Activated effector memory CD4-positive, alpha-beta T cell treated with Interleukin-2 at 50 U/mL for 16 hours (primary cell): Measurements from ENCODE around the gene HECTD3.

Source experiments
- DNase-seq: peaks from one replicate; pipeline ENCODE4 v3.0.0-alpha.2; 2020

Gene HECTD3

DNA sequence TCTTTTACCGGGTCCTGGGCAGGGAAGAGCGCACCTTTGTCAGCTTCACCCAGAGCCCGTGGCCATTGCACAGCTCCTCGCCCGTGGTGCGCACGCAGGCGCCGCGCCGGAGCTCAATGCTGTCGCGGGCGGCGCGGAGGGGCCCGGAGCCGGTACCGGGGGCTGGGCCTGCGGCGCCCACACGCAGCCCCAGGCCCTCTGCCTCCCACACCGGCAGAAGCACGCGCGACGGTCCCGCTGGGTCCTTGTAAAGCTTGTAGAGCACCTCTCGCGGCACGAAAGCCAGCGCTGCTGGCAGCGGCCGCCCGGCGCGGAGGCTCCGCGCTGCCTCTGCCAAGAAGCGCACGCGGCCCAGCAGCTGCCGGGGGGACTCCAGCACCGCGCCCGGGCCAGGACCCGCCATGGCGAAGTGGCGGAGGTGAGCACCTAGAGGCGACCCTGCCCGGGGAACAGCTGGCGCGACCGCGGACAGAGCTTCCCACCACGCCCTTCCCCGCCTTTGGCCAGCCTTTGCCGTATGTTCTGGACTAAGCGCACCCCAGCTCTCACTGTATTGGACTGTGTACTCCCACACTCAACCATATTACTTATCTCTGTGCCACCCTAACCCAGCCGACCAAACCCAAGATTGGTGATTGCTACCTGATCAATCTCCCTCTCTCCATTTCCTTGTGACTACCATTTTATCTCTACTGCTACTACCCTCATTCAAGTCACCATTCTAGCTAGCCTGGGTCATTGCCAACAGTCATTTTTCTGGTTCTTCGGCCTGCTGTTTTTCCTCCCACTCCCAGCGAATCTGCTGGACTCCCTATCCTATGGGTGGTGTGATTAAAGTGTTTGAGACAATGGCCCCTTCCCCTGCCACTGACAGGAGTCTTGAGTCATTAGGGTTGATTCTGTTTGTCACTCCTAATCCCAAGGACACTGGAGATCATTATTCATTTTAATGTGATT, at the start of gene HECTD3:
Gene HECTD3, minus strand, starts transcription at position 470 of the 957 bp plus-strand sequence. Its CDS starts 67 bp downstream, at position 403.
- DNase-seq, result peak; percentile 68

DNA sequence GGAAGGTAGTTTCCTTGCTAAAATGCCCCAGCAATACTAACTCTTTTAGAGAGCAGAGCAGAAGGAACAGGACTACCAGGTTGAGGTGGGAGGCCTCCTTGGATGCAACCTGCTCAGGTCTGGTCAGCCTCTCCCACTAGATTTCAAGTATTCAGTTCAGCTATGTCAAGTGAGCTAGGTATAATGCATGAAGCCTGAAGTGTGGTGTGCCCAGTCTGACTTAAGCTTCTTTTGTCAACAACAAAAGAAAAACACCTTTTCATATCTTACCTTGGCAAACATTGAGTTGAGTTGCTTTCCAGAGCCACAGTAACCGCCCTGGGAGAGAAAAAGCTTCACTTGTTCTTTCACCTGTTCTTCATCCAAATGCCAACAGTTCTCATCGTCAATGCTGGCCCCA, 48.7 kb upstream of the HECTD3 start:
- DNase-seq, result no peak

DNA sequence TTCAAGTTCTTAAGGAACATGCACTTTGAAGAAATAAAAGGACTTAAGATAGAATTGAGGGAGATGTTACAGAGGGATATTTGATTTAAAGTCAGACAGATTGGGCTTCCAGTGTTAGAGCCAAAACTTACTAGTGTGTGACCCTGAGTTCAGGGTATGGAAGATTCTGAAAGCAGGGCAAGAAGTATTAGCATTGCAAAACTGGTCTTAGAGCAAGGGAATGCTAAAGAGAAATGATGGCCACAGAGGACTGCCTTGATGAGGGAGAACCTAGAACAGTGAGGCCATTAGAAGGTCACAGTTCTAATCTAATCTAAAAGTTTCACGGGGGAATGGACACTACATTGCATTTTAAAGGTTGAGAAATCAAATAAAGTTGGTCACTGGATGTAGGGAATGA, 46.4 kb upstream of the HECTD3 start:
- no peak for DNase-seq

DNA sequence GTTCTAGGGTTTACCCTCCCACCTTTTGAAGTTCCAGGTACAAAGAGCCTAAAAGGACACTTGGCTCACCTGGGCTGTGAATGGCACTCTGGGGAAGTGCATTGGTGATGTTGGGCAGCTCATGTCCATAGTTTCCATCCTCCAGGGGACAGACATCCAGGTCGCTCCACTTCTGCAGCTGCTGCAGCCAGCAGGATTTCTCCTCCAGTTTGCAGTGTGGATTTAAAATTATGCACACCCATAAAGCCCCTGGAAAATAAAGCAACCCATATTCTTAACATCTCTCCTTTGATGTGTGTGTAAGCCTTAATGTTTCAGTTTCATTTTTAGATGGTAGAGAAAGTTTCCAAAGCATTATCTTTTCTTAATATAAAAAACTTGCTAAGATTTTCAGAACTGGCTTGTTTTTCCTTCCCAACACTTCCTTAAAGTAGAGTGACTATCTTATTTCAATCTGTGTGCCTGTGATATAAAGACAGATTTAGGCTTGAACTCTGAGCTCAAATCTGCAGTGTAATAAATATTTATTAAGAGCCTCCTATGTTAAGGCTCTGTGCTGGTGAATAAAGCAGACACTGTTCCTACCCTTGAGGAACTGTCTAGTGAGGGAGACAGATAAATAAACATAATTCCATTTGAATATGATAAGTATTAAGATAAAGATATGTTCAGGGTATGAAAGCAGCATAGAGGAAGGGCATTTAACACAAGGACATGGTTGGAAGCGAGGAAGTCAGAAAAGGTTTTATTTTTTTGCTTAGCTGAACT, 40.1 kb upstream of the HECTD3 start:
- DNase-seq, result peak; percentile 2

DNA sequence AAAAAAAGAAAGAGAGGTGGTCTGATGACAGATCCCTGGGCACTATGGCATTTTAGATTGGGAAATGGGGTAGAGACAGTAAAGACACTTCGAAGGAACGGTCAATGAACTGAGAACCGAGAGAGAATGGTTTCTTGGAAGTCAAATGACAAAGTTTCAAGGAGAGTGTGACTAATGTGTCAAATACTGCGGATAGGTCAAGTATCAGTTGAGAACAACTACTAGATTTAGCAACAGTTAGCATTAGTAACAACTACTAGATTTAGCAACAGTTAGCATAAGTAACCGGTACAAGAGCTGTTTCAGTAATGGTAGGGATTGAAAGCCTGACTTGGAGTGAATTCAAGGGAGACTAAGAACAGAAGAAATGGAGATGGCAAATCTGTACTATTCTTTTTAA, 35.9 kb upstream of the HECTD3 start:
- DNase-seq, result no peak

DNA sequence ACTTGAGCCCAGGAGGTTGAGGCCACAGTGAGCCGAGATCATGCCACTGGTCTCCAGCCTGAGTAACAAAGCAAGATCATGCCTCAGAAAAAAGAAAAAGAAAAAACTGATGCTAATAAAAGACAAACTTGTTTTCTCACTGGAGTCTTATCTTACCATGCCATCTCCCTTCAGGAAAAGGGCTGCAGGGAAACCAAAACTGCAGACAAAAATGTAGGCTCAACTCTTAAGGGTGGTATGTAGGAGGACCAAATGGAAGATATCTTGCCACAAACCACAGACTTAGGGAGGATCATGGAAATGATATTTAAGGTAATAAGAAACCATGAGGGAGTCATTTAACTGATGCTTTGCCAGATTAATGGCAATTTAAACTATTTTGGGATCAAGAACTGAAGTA, 33.8 kb upstream of the HECTD3 start:
- DNase-seq, result no peak

DNA sequence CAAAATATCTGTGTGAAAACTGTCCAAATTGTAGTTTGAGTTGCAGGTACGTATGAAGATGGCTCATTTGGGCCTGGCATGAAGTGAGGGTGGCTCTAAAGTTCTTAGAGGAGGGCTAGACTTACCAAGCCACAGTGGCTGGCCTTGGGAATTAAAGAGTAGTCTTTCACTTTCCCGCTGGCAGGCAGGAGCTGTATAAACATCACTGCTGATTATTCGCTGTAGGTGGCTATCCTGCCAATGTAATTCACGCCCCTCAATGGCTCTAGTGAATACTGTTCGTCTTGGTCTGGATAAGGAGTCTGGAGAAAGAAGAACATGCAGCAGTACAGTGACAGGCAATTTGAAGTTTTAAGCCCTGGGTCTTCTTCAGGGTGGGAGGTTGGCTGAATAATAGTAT, 32.0 kb upstream of the HECTD3 start:
- DNase-seq, result no peak

DNA sequence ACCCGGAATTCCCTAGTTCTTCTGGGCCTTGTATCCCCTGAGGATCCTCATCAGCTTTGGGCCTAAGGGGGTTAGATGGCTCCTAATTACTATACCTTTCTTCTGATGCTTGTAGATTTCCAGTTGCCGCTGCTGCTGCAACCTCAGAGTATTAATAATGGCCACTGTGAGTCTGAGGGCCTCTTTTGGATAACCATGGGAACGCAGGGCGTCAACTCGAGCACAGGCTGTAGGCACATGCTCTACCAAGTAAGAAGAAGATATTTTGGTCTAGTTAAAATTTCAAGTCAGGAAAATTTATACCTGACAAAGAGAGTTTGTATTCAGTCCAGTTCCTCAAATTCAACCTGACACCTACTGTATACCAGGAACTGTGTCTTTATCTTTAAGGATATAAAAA, 29.2 kb upstream of the HECTD3 start:
- no peak for DNase-seq

DNA sequence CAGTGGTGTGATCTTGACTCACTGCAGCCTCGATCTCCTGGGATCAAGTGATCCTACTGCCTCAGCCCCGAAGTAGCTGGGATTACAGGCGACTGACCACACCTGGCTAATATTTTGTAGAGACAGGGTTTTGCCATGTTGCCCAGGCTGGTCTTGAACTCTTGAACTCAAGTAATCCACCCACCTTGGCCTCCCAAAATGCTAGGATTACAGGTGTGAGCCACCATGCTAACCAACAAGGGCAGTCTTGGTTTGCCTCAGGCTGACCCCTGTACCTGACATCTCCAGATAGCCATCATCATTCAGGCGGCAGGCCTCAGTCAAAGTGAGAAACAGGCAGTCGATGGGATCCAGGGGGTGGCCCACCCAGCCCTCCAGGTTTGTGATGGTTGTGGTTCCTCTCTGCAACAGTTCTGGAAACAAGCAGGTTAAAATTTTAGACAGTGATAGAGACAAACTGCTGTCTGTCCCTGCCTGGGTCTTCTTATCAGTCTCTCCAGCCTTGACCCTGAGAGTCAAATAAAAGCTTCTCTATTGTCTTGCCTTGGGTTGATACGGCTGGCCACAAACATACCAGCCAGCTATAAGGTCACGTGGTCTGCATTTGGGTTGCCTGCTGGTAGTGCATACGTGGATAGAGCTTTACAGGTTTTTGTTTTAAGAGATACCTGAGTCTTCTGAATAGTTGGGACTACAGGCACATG, 27.7 kb upstream of the HECTD3 start:
- DNase-seq, result no peak

DNA sequence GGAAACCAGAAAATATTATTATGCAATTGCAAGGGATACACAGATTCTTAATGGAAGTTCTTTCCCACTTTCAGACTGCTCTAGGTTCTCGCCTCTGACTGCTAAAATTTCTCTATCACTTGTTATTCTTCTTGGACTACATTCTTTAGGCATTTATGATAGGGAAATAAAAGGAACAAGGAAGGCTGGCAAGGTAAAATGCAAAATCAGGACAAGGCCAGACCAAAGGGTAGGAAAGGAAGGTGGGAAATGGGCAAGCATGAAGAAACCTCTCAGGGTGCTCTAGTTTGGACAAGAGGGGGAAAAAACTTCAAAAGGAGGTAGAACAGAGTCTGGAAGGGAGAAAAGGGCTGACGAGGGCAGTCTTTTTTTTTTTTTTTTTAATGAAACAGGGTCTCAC, 27.1 kb upstream of the HECTD3 start:
- DNase-seq, result no peak

DNA sequence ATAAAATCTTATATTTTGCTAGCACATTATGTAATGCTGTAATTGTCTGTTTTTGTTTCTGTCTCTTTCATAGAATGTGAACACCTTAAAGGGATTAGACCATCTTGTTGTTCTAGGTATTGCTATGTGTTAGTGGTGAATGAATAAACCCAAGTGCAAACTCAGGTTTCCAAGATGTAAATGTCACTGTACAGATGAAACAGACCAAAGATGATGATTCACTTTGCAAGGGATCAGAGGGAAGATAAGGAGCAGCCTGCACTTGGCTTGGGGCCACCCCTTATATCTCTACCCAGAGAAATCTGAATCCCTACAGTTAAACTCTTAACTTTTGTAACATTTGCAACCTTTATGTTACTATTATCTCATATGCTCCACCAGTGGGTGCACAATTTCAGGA, 26.3 kb upstream of the HECTD3 start:
- DNase-seq, result no peak

DNA sequence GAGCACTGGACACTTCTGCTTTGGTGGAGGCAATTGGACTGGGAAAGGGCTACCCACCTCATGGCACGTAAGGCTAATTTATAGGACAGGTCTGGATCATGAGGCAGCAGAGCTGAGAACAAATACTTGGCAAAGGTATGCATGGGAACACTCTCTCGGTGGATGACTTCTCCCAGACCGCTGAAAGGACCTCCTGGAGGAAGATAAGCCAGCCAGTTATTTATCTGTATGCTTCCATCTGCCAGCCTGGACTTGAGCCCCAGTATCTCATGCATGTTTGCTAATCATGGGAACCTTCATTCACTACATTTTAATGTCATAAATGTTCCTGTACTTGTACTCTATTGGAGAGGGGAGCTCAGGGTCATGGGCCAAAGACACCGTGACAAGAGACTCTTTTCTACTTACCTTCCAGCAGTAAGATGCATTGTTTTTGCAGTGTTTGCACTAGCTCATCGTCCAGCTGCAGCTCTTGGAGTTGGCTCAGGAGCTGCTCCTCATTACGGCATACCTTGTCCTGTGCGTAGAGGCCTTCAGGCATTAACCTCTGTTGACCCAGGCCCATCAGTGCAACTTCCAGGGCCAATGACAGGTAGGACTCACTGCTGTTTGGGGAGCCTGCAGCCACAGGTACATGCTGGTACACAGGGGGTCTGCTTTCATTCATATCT, 24.6 kb upstream of the HECTD3 start:
- no peak for DNase-seq

DNA sequence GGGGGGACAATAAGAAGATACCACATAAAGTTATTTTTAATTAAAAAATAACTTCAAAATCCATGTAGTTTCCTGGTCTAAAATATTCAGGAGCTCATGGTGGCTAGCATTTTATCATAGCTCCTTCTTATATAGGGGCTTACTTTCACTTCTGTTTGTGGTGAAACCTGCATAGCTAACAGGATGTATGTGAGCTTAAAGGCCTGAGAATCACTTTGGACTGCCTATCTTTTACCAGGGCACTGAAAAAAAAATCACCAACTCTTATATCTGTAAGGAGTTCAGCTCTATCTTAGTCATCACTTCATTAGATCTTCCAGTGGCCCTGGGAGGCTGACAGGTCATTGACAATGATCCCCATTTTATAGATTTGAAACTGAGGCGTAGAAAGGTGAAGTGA, 22.2 kb upstream of the HECTD3 start:
- DNase-seq, result no peak

DNA sequence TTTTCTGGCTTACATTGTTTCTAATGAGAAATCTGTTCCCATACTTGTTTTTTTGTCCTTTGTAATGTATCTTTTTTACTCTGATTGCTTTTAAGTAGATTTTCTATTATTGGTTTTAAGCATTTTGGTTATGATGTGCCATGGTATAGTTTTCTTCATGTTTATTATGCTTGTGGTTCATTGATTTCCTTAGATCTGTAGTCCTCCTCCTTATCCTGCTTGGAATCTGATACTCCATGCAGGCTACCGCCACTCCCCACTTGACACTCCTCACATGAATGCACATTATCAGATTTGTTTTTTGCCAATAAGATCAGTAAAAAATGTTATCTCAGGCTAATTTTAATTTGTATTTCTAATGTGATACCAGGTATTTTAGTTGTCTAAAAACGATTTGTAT, 21.7 kb upstream of the HECTD3 start:
- no peak for DNase-seq

DNA sequence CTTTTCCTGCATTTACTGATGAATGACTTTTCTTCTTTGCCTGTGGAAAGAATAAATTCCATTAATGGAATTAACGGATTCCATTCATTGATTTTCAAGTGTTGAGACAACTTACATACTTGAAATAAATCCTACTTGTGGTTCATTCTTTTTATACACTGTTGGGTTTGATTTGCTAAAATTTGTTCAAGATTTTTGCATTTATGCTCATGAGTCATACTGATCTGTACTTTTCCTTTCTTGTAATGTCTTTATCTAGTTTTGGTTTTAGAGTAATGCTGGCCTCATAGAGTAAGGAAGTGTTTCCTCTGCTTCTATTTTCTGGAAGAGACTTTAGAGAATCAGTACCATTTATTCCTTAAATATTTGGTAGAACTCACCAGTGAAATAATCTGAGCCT, 15.3 kb upstream of the HECTD3 start:
- no peak for DNase-seq

DNA sequence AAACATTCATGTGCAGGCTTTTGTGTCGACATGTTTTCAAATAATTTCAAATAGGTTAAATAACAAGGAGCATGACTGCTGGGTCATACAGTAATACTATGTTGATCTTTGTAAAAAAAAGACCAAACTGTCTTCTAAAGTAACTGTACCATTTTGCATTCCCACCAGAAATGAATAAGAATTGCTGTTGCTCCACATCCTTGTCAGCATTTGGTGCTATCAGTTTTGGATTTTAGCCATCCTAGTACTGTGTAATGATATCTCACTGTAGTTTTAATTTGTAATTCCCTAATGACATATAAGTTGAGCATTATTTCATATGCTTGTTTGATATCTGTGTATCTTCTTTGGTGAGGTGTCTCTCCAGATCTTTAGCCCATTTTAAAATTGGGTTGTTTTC, 12.5 kb upstream of the HECTD3 start:
- DNase-seq, result no peak

DNA sequence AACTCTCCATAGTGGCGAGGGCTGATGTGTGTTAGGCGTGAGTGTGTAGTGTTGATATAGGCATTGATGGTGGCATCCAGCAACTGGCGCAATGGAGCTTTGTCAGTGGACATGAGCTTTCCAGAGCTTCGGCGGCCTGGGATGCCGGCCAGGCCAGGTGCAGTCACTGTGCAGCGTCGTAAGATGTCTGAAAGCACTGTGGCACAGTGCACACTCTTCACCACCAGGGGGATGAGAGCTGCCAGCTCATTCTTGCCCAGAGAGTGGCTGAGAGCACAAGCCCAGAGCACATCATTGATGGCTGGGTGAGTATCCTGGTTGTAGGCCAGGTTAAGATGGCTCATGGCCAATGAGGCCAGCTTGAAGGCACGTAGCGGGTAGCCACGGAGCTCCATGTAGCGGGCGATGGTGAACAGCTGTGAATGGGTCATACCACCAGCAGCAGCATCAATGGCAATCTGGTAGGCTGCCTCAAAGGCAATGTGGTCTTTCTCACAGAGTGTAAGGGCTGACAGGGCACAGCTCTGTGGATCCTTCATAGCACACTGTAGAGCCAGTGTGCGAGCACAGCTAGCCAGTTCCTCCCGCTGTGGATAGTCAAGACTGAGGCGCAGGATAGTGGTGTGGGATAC, 7.6 kb upstream of the HECTD3 start:
- DNase-seq, result peak; percentile 41

DNA sequence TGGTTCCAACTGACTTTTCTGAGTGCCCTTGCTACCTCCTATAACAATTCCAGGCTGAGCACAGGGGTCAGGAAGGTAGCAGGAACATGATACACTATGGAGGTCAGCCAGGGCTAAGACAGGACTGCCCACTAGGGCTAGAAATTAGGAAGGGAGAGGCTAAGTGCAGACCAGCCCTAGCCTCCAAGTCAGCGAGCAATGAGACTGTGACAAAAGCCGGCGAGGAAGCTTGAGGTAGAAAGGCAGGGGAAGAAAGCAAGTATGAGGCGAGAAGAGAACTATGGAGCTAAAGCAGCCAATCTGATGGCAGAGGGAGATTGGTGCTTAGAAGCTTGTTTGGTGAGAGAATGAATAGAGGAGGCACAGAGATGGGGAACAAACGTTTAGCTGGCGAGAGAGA, 5.6 kb upstream of the HECTD3 start:
- no peak for DNase-seq

DNA sequence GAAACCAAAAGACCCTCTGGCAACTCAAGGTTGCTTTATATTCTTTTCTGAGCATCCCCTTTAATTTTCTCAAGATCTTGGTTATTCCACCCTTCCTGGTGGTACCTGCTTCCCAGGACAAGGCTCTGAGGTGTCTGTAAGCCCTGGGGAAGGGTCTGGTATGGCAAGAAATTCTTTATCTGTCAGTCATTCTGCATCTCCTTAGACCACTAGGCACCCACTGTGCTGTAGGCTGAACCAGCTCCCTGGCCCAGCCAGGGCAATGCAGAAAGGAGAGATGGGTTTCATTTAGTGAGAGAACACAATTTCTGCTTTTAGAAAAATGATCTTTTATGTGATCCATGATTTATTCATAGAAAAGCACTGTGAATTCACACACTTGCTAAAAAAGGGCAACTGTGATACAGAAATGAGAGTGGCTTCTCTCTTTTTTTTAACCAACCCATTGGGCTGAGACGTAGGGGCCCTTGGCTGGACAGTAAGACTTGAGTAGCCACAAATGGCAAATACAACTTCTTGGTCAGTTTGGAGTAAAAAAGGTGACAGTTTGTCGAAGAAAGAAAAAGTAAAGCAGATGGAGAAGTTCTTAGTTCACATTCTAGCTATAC, 5.1 kb upstream of the HECTD3 start:
- DNase-seq, result no peak

DNA sequence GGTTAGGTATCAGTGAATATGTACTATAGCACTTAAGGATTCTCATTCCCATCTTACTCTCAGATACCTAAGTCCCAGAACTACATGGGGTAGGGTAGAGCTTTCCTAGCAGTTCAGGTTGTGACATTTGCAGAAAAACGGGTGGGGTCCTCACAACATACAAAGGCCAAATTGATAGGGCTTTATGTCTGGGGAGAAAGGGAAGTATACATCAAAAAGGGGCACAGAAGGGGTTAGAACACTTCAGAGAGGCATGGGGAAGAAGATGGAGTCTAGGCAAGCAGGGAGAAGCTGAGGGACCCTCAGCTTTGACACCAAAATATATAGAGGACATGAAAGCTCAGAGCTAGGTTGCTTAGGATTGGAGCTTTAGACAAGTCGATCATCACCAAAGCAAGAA, 4.6 kb upstream of the HECTD3 start:
- no peak for DNase-seq

DNA sequence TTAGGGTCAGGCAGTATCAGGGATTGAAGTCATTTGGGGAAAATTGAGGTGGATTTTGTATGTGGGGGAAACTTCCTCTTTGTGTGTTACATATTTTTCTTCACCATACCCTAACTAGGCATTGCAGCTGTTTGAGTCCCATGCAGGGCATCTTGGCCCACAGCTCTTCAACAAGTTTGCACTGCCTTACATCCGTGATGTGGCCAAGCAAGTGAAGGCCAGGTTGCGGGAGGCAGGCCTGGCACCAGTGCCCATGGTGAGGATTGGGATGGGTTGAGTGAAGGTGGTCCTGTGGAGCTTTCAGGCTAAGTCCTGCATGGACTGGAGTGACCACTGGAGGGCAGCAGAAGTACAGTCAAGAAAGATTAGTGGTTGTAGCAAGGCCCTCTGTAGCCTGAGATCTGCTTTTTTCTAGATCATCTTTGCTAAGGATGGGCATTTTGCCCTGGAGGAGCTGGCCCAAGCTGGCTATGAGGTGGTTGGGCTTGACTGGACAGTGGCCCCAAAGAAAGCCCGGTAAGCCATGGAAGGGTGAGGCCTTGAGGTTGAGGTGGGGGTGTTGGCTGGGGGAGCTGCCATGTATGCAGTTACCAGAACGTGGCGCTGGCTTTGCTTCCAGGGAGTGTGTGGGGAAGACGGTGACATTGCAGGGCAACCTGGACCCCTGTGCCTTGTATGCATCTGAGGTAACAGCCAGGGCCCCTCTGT, 3.4 kb upstream of the HECTD3 start:
- peak; percentile 64 for DNase-seq
